Stimulated activated CD8-positive, alpha-beta memory T cell treated with anti-CD3 and anti-CD28 coated beads, Interleukin-7, amount 100 ng/mL, for 24 hours (primary cell): ENCODE data around the gene OR9G1.
"Not testable (repeated sequence)": the region's sequence is repeated elsewhere in the genome, so short reads cannot be mapped to it uniquely, and the experiment has no call there.

Experiments
- DNase-seq: peaks from one replicate; pipeline ENCODE4 v3.0.0-alpha.2; 2020; ENCODE audit warnings: low read depth

Gene OR9G1, protein sequence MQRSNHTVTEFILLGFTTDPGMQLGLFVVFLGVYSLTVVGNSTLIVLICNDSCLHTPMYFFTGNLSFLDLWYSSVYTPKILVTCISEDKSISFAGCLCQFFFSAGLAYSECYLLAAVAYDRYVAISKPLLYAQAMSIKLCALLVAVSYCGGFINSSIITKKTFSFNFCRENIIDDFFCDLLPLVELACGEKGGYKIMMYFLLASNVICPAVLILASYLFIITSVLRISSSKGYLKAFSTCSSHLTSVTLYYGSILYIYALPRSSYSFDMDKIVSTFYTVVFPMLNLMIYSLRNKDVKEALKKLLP

GRCh38 chr11:56698795-56699194, at the start of gene OR9G1:
Gene OR9G1 (plus strand): TSS chr11:56699095. CDS start chr11:56700388, 1,293 bp downstream.
- DNase-seq: no peak

GRCh38 chr11:56659755-56660154, 39.1 kb upstream of the OR9G1 start:
- DNase-seq: no peak

- no peak for DNase-seq
These were observed 35.5 kb upstream of the OR9G1 start, which contains the start of gene OR5AR1 for GRCh38 chr11:56663386-56663785. Gene OR5AR1 (plus strand): TSS chr11:56663686. CDS start chr11:56663686, 0 bp downstream.

DNA sequence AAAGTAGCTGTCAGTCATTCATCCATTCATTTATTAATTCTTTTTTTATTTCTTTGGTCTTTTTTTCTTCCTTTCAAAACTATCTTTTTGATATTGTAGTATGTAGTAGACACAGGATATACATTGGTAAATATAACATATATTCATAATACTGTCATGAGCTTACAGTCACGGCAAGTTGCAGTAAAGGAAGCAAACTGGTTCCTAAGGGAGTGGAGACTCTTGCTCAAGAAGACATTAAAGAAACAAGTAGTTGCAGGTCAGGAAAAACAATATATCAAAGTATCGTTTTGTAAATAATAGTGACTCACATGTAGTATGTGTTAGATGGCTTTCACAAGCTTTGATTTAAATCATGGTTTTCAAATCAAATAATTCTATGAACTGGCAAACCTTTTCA, 27.9 kb upstream of the OR9G1 start:
- no peak for DNase-seq

- no peak for DNase-seq
These were observed 10.3 kb upstream of the OR9G1 start for GRCh38 chr11:56688554-56689100.

DNA sequence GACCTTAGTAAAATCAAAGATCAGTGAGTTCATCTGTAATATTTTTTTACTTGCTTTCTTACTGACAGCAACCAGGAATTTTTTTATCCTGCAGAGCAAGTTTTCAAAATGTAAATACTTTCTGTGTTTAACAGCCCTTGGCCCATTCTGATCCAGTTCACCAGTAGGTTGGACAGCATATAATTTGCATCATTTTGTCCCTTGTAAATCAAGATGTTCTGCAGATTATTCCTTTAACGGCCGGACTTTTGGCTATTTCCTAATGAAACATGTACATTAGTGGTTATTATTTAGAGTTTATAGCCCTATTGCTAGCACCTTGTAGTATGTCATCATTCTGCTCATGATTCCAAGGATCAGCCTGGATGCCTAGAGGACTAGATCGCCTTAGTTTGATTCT, 7.7 kb upstream of the OR9G1 start:
- DNase-seq: not testable (repeated sequence)

DNA sequence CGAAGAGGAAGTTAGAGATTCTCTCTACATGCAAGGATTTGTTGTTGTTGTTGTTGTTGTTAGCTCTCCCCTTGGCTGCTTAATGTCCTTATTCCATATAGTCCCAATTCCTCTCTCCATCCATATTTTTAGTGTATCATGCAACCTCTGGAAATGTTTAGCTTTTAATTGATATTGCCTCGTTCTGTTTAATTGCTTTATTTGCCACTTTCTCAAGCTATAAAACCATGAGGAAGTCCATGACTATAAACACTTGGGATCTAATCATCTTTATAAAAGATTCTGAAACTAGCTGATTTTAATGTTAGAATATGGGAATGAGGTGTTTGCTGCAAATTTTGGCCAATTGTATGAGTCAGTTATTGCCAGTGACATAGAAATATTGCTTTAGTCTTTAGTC, 5.5 kb upstream of the OR9G1 start:
- no peak for DNase-seq

DNA sequence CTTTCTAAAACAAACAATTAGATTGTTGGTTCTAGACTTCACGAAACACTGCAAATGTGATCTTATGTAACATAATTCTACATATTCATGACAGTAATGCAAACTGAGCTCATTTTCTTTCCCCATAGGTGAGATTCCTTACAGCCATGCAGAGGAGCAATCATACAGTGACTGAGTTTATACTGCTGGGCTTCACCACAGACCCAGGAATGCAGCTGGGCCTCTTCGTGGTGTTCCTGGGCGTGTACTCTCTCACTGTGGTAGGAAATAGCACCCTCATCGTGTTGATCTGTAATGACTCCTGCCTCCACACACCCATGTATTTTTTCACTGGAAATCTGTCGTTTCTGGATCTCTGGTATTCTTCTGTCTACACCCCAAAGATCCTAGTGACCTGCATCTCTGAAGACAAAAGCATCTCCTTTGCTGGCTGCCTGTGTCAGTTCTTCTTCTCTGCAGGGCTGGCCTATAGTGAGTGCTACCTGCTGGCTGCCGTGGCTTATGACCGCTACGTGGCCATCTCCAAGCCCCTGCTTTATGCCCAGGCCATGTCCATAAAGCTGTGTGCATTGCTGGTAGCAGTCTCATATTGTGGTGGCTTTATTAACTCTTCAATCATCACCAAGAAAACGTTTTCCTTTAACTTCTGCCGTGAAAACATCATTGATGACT, 1.5 kb downstream of the OR9G1 start:
- DNase-seq: no peak

- DNase-seq: no peak
These were observed 2.1 kb downstream of the OR9G1 start for GRCh38 chr11:56700914-56701485.

- no peak for DNase-seq
These were observed 7.0 kb downstream of the OR9G1 start for GRCh38 chr11:56705784-56706396.

DNA sequence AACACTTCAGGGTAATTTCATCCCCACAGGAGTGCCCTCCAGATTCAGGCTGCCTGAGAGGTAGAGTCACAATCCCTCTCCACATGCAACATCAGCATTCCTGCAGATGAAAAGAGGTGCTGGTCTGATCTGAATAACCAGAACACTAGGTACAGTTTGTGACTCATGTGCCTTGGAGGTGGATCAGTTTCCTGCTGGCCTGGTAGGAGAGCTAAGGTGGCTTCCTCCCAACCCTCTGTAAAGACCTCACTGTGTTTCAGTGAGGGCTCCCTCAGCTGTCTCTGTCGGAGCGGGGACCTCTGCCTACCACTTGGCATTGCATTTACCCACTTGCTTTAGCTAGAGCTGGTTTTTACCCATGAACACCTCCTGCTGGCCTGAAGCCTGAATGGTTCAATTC, 7.6 kb downstream of the OR9G1 start:
- no peak for DNase-seq

DNA sequence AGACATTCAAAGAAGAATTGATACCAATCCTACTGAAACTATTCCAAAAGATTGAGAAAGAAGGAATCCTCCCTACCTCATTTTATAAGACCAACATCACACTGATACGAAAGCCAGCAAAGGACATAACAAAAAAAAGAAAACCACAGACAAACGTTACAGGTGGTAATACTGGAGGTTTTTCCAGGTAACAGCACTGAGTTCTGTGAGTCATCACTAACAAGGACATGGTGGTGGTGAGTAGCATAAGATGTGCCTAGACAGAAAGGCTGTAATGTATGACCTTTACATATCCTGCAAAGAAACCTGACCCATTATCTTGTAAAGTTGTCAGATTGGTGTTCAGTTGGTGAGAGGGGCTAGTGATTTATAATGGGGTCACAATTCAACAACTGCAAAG, 15.3 kb downstream of the OR9G1 start:
- no peak for DNase-seq

- no peak for DNase-seq
These were observed 17.5 kb downstream of the OR9G1 start for GRCh38 chr11:56716379-56716854.

- DNase-seq: no peak
These were observed 21.6 kb downstream of the OR9G1 start for GRCh38 chr11:56720513-56720912.

GRCh38 chr11:56740107-56740506, 41.2 kb downstream of the OR9G1 start:
- DNase-seq: no peak

DNA sequence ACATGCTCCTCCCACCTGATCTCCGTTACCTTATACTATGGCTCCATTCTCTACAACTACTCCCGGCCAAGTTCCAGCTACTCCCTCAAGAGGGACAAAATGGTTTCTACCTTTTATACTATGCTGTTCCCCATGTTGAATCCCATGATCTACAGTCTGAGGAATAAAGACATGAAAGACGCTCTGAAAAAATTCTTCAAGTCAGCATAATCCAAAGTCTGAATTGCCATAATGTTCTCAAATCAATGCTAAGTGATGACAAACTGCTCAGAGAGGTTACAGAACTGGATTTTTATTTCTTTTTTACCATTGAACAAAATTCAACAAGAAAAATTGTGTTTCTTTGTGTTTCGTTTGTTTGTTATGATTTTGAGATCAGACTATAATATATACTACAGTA, 42.0 kb downstream of the OR9G1 start:
- DNase-seq: no peak

DNA sequence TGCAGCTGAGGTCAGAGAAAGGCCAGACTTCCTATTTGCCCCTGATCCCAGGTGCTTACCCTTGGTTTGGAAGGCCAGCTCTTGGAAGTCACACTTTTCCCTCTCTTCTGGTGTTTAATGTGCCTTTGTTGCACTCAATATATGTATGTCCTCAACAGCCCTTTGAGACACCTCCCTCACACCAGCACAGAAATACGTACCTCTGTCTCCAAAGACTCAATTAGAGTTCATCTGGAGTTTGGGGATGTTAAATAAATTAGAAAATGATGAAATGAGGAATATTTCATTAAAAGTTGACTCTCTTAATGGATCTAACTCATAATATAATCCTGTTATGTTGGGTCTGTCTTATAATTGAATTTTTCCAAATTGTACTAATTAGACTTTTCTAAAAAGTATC, 49.7 kb downstream of the OR9G1 start, which contains the start of gene OR9G4:
Gene OR9G4, minus strand, starts transcription at position 101 of the 400 bp plus-strand sequence. CDS start 4,931 bp downstream, outside the sequence.
- no peak for DNase-seq

- no peak for DNase-seq
These were observed 51.3 kb downstream of the OR9G1 start for GRCh38 chr11:56750190-56750589.

DNA sequence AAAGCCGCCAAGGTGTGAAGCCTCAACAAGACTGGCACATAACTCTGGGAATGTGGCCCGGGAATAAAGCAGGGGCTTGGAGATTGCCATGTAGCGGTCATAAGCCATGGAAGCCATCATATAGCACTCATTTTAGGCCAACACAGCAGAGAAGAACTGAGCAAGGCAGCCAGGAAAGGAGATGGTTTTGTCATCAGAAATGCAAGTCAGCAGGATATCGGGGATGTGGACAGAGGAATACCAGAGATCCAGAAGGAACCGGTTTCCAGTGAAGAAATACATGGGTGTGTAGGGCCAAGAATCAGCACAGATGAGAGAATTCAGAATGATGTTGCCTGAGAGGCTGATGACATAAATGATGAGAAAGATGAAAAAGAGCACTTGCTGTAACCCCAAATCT, 52.6 kb downstream of the OR9G1 start:
- no peak for DNase-seq
